Bladder microvascular endothelial cell (primary cell): ENCODE results near the gene SLC26A6. TPM values are rescaled to one million over a fixed set of nuclear protein-coding genes. Genes with fewer than 3 reads are reported as not detected.

Source experiments
- total RNA-seq: library from RNA; depleted of rRNA; stranded (reverse); fragments of >200 nt; gene quantifications from 2 replicates; pipeline ENCODE4 v1.2.3, GENCODE V29; 2014

SLC26A6 gene
- 20.2 and 23.0 TPM in 2 replicates for total RNA-seq

GRCh38 chr3:48635222-48636021 lies at the start of gene SLC26A6:
Gene SLC26A6, minus strand, starts transcription at chr3:48635461. Its CDS starts 68 bp downstream, at chr3:48635393.

GRCh38 chr3:48662753-48663488 lies 27.7 kb upstream of the SLC26A6 start, which contains the start of gene CELSR3:
Gene CELSR3, minus strand, starts transcription at chr3:48662886. Its CDS starts 252 bp downstream, at chr3:48662634.

GRCh38 chr3:48621461-48621869 lies 13.8 kb downstream of the SLC26A6 start, which contains the start of gene TMEM89:
Gene TMEM89, minus strand, starts transcription at chr3:48621769. Its CDS starts 13 bp downstream, at chr3:48621756.

GRCh38 chr3:48609088-48610005 lies 25.9 kb downstream of the SLC26A6 start, which contains the start of gene UQCRC1:
Gene UQCRC1, minus strand, starts transcription at chr3:48609646. Its CDS starts 26 bp downstream, at chr3:48609620.

GRCh38 chr3:48595075-48595525 lies 40.2 kb downstream of the SLC26A6 start, which contains the start of gene COL7A1:
Gene COL7A1, minus strand, starts transcription at chr3:48595329. Its CDS starts 170 bp downstream, at chr3:48595159.

Other genes starting within 250 kb of the SLC26A6 start
- gene PLXNB1, start 205.4 kb downstream of the SLC26A6 start, total RNA-seq = 8.6 and 46.9 TPM in 2 replicates
- 10.7 and 13.1 TPM in 2 replicates for gene CCDC51, start 195.3 kb downstream of the SLC26A6 start, total RNA-seq
- 185 and 357 TPM in 2 replicates for gene TMA7, start 195.2 kb downstream of the SLC26A6 start, total RNA-seq
- 5.0 and 6.5 TPM in 2 replicates for gene ATRIP, start 188.7 kb downstream of the SLC26A6 start, total RNA-seq
- gene SHISA5, start 131.3 kb downstream of the SLC26A6 start, total RNA-seq = 93.1 and 126 TPM in 2 replicates
- gene PFKFB4, start 78.7 kb downstream of the SLC26A6 start, total RNA-seq = 1.4 and 1.5 TPM in 2 replicates
- not detected in 2 replicates for gene UCN2, start 71.7 kb downstream of the SLC26A6 start, total RNA-seq
- gene COL7A1, start 40.1 kb downstream of the SLC26A6 start, total RNA-seq = 0.25 and 0.32 TPM in 2 replicates
- gene UQCRC1, start 25.8 kb downstream of the SLC26A6 start, total RNA-seq = 245 and 256 TPM in 2 replicates
- not detected in 2 replicates for gene TMEM89, start 13.7 kb downstream of the SLC26A6 start, total RNA-seq
- gene CELSR3, start 27.4 kb upstream of the SLC26A6 start, total RNA-seq = 0.49 and 0.82 TPM in 2 replicates
- 4.7 and 7.9 TPM in 2 replicates for gene NCKIPSD, start 50.5 kb upstream of the SLC26A6 start, total RNA-seq
- 28.7 and 62.6 TPM in 2 replicates for gene IP6K2, start 81.8 kb upstream of the SLC26A6 start, total RNA-seq
- gene PRKAR2A, start 212.4 kb upstream of the SLC26A6 start, total RNA-seq = 22.0 and 35.4 TPM in 2 replicates